GM18861 (cell line): ENCODE results near the gene PRAMEF13.
"Not testable (repeated sequence)": the region's sequence is repeated elsewhere in the genome, so short reads cannot be mapped to it uniquely, and the experiment has no call there.

ENCODE experiments used
- ATAC-seq: cut with Tn5 transposase; IDR thresholded peaks from one replicate; pipeline ENCODE4 v1.9.1; 2021; ENCODE audit not compliant: unreplicated experiment

PRAMEF13 gene

DNA sequence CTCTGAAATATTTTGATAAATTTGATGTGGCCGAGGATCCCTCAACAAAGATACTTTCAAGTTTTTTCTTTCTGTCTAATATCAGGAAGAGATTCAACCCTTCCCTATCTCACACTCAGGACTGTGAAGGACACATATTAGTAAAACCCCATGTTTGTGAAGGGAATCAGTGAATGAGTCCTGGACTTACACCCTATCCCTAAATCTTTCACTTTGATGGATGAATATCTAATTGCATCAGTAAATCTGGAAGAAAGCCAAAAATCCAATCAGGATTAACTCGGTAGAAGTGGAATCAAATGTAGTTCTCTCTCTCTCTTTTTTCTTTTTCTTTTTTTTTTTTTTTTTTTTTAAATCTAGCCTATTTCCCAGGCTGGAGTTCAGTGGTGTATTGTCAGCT lies 29.7 kb downstream of the PRAMEF13 start, which contains the start of gene PRAMEF9:
PRAMEF9 (plus strand) TSS at position 301 of the 400 bp plus-strand sequence. CDS start 3,433 bp downstream, outside the sequence.
- ATAC-seq = not testable (repeated sequence)

DNA sequence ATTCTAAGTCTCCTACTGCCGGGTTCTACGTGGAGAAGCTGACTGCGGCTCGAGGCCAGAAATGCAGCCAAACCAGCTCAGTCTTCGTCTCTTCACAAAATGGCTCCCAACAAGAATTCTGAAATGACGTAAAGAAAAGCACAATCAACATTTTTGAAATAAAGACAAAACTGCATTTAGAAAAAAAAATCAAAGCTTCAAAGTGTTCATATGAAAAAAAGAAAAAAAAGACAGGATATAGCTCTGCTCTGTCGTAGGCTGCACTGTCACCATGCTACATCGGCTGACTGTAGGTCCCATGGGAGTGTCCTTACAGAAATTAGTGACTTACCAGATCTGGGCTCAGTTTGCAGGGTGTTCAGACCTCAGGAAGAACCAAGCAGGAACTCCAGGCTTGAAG lies 35.7 kb downstream of the PRAMEF13 start, which contains the start of gene HNRNPCL4:
HNRNPCL4 (minus strand) TSS at position 101 of the 400 bp plus-strand sequence. CDS start 164 bp downstream, outside the sequence.
- ATAC-seq = not testable (repeated sequence)

DNA sequence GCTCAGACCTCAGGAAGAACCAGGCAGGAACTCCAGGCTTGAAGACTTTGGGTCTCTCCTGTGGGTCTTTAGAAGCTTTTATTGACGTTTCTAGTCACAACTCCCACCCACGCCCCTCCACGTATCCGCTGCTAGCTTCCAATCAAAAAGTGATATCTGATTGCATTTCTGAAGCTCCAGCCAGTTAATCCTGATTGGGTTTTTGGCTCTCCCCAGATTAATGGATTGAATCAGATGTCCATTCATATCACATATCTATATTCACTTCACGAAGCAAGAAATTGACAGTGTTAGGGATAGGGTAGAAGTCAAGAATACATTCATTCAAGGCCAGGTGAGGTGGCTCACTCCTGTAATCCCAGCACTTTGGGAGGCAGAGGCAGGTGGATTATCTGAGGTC lies 45.3 kb downstream of the PRAMEF13 start, which contains the start of gene PRAMEF26:
PRAMEF26 (minus strand) TSS at position 101 of the 400 bp plus-strand sequence. CDS start 2,914 bp downstream, outside the sequence.
- ATAC-seq = not testable (repeated sequence)
